ENCODE measurements around the gene STX7.

DNA sequence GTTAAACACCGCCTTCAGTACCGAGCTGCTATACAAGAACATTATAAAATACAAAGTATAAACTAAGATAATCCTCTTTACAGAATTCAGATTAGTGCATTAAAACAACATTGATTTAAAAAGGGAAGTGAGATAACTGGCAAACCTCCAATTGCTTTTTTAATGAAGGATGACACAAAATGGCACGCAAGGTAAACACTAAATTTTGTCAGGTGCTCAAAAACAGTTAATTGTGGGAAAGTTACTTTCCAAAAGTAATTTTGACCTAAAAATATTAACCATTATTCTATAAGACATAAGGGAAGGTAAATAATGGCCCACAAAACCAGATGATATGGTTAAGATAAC, 53.3 kb downstream of the STX7 start:
- TF ChIP-seq EZH2 (IDR thresholded peaks at IDR 0.05) (no peak), EZH2phosphoT487 (IDR thresholded peaks at IDR 0.05) (no peak)

All from neural progenitor cell (in vitro differentiated cells).